ENCODE data around the gene TMEM119.

Gene TMEM119

GRCh38 chr12:108570743-108571608, 26.9 kb downstream of the TMEM119 start:
- no CpG with 5 or more reads among the region's 3 CpGs for WGBS (ENCODE audit: insufficient coverage, insufficient read length)
- Histone ChIP-seq H3K27me3 (ENCODE audit: control insufficient read depth, insufficient read depth, low read length) (0 out of 2 replicates have a peak, but pooled peaks cover 1% of the 10 kb centered on the region), H3K9me3 (ENCODE audit: control insufficient read depth, insufficient read depth, low read length) (no peaks in the 10 kb centered on the region), H3K4me1 (ENCODE audit: control insufficient read depth, insufficient read depth, low read length) (no peaks in the 10 kb centered on the region), H3K27ac (ENCODE audit: low read length) (no peak overlapping the region), H3K36me3 (ENCODE audit: control insufficient read depth, insufficient read depth, low read length) (peaks cover 12% of the 10 kb centered on the region; the same call in 1 of the 2 replicates), H3K4me3 (ENCODE audit: low read length) (no peak overlapping the region)
- DNase-seq (ENCODE audit: low read depth, low spot score): no peak

GRCh38 chr12:108568338-108569154, 29.3 kb downstream of the TMEM119 start:
- Histone ChIP-seq H3K9me3 (ENCODE audit: control insufficient read depth, insufficient read depth, low read length) (no peaks in the 10 kb centered on the region), H3K27ac (ENCODE audit: low read length) (no peak overlapping the region), H3K27me3 (ENCODE audit: control insufficient read depth, insufficient read depth, low read length) (0 out of 2 replicates have a peak, but pooled peaks cover 1% of the 10 kb centered on the region), H3K4me1 (ENCODE audit: control insufficient read depth, insufficient read depth, low read length) (no peaks in the 10 kb centered on the region), H3K4me3 (ENCODE audit: low read length) (no peak overlapping the region), H3K36me3 (ENCODE audit: control insufficient read depth, insufficient read depth, low read length) (peaks cover 21% of the 10 kb centered on the region; the same call in 1 of the 2 replicates)
- WGBS (ENCODE audit: insufficient coverage, insufficient read length): no CpG with 5 or more reads among the region's 10 CpGs
- no peak for DNase-seq (ENCODE audit: low read depth, low spot score)

- no CpG with 5 or more reads among the region's 7 CpGs for WGBS (ENCODE audit: insufficient coverage, insufficient read length)
- no peak overlapping the region for H3K4me3 ChIP-seq (ENCODE audit: low read length)
- no peak for DNase-seq (ENCODE audit: low read depth, low spot score)
- no peaks in the 10 kb centered on the region for H3K9me3 ChIP-seq (ENCODE audit: control insufficient read depth, insufficient read depth, low read length)
- H3K27me3 ChIP-seq (ENCODE audit: control insufficient read depth, insufficient read depth, low read length): no peaks in the 10 kb centered on the region
- peaks cover 21% of the 10 kb centered on the region; the same call in 1 of the 2 replicates for H3K36me3 ChIP-seq (ENCODE audit: control insufficient read depth, insufficient read depth, low read length)
- no peaks in the 10 kb centered on the region for H3K4me1 ChIP-seq (ENCODE audit: control insufficient read depth, insufficient read depth, low read length)
- no peak overlapping the region for H3K27ac ChIP-seq (ENCODE audit: low read length)
Measured at GRCh38 chr12:108567406-108568337, 30.2 kb downstream of the TMEM119 start.

GRCh38 chr12:108566452-108566851, 31.4 kb downstream of the TMEM119 start:
- no peaks in the 10 kb centered on the region for H3K9me3 ChIP-seq (ENCODE audit: control insufficient read depth, insufficient read depth, low read length)
- no peak overlapping the region for H3K27ac ChIP-seq (ENCODE audit: low read length)
- no peak overlapping the region for H3K4me3 ChIP-seq (ENCODE audit: low read length)
- no peaks in the 10 kb centered on the region for H3K27me3 ChIP-seq (ENCODE audit: control insufficient read depth, insufficient read depth, low read length)
- DNase-seq (ENCODE audit: low read depth, low spot score): no peak
- H3K4me1 ChIP-seq (ENCODE audit: control insufficient read depth, insufficient read depth, low read length): no peaks in the 10 kb centered on the region
- WGBS (ENCODE audit: insufficient coverage, insufficient read length): no CpG with 5 or more reads among the region's 4 CpGs
- peaks cover 21% of the 10 kb centered on the region; the same call in 1 of the 2 replicates for H3K36me3 ChIP-seq (ENCODE audit: control insufficient read depth, insufficient read depth, low read length)

- Histone ChIP-seq H3K27ac (ENCODE audit: low read length) (no peak overlapping the region), H3K36me3 (ENCODE audit: control insufficient read depth, insufficient read depth, low read length) (peaks cover 21% of the 10 kb centered on the region; the same call in 1 of the 2 replicates), H3K4me1 (ENCODE audit: control insufficient read depth, insufficient read depth, low read length) (no peaks in the 10 kb centered on the region), H3K4me3 (ENCODE audit: low read length) (no peak overlapping the region), H3K27me3 (ENCODE audit: control insufficient read depth, insufficient read depth, low read length) (no peaks in the 10 kb centered on the region), H3K9me3 (ENCODE audit: control insufficient read depth, insufficient read depth, low read length) (no peaks in the 10 kb centered on the region)
- WGBS (ENCODE audit: insufficient coverage, insufficient read length): no CpG with 5 or more reads among the region's 2 CpGs
- DNase-seq (ENCODE audit: low read depth, low spot score): no peak
Measured at GRCh38 chr12:108565976-108566375, 31.9 kb downstream of the TMEM119 start.

GRCh38 chr12:108565146-108565545, 32.7 kb downstream of the TMEM119 start:
- Histone ChIP-seq H3K27ac (ENCODE audit: low read length) (no peak overlapping the region), H3K4me3 (ENCODE audit: low read length) (no peak overlapping the region), H3K9me3 (ENCODE audit: control insufficient read depth, insufficient read depth, low read length) (no peaks in the 10 kb centered on the region), H3K4me1 (ENCODE audit: control insufficient read depth, insufficient read depth, low read length) (no peaks in the 10 kb centered on the region), H3K36me3 (ENCODE audit: control insufficient read depth, insufficient read depth, low read length) (peaks cover 21% of the 10 kb centered on the region; the same call in 1 of the 2 replicates), H3K27me3 (ENCODE audit: control insufficient read depth, insufficient read depth, low read length) (no peaks in the 10 kb centered on the region)
- no CpG with 5 or more reads among the region's 3 CpGs for WGBS (ENCODE audit: insufficient coverage, insufficient read length)
- no peak for DNase-seq (ENCODE audit: low read depth, low spot score)

GRCh38 chr12:108564724-108565123, 33.2 kb downstream of the TMEM119 start:
- Histone ChIP-seq H3K9me3 (ENCODE audit: control insufficient read depth, insufficient read depth, low read length) (no peaks in the 10 kb centered on the region), H3K27ac (ENCODE audit: low read length) (no peak overlapping the region), H3K36me3 (ENCODE audit: control insufficient read depth, insufficient read depth, low read length) (peaks cover 21% of the 10 kb centered on the region; the same call in 1 of the 2 replicates), H3K4me3 (ENCODE audit: low read length) (no peak overlapping the region), H3K27me3 (ENCODE audit: control insufficient read depth, insufficient read depth, low read length) (no peaks in the 10 kb centered on the region), H3K4me1 (ENCODE audit: control insufficient read depth, insufficient read depth, low read length) (0 out of 2 replicates have a peak, but pooled peaks cover under 1% of the 10 kb centered on the region)
- DNase-seq (ENCODE audit: low read depth, low spot score): no peak

GRCh38 chr12:108563804-108564151, 34.1 kb downstream of the TMEM119 start:
- Histone ChIP-seq H3K4me3 (ENCODE audit: low read length) (no peak overlapping the region), H3K27ac (ENCODE audit: low read length) (no peak overlapping the region), H3K9me3 (ENCODE audit: control insufficient read depth, insufficient read depth, low read length) (no peaks in the 10 kb centered on the region), H3K27me3 (ENCODE audit: control insufficient read depth, insufficient read depth, low read length) (no peaks in the 10 kb centered on the region), H3K4me1 (ENCODE audit: control insufficient read depth, insufficient read depth, low read length) (0 out of 2 replicates have a peak, but pooled peaks cover 3% of the 10 kb centered on the region), H3K36me3 (ENCODE audit: control insufficient read depth, insufficient read depth, low read length) (peaks cover 21% of the 10 kb centered on the region; the same call in 1 of the 2 replicates)
- no CpG with 5 or more reads among the region's 1 CpG for WGBS (ENCODE audit: insufficient coverage, insufficient read length)
- DNase-seq (ENCODE audit: low read depth, low spot score): no peak

GRCh38 chr12:108563136-108563803, 34.6 kb downstream of the TMEM119 start:
- DNase-seq (ENCODE audit: low read depth, low spot score): no peak
- 0 out of 2 replicates have a peak, but pooled peaks cover 3% of the 10 kb centered on the region for H3K4me1 ChIP-seq (ENCODE audit: control insufficient read depth, insufficient read depth, low read length)

More at GRCh38 chr12:108563136-108563803, 34.6 kb downstream of the TMEM119 start:
- no CpG with 5 or more reads among the region's 14 CpGs for WGBS (ENCODE audit: insufficient coverage, insufficient read length)
- H3K36me3 ChIP-seq (ENCODE audit: control insufficient read depth, insufficient read depth, low read length): peaks cover 18% of the 10 kb centered on the region; the same call in 1 of the 2 replicates
- no peak overlapping the region for H3K27ac ChIP-seq (ENCODE audit: low read length)
- no peaks in the 10 kb centered on the region for H3K9me3 ChIP-seq (ENCODE audit: control insufficient read depth, insufficient read depth, low read length)
- peak overlapping the region; percentile 87; the same call in 1 of the 2 replicates for H3K4me3 ChIP-seq (ENCODE audit: low read length)
- H3K27me3 ChIP-seq (ENCODE audit: control insufficient read depth, insufficient read depth, low read length): no peaks in the 10 kb centered on the region
